Activated CD8-positive, alpha-beta memory T cell treated with anti-CD3 and anti-CD28 coated beads, Interleukin-2, amount 10 ng/mL, durations not matched to agents 7 days and 5 days (primary cell): ENCODE results near the gene DDR2. TPM values are rescaled to one million over a fixed set of nuclear protein-coding genes. Genes with fewer than 3 reads are reported as not detected.
"Not testable (repeated sequence)": the region's sequence is repeated elsewhere in the genome, so short reads cannot be mapped to it uniquely, and the experiment has no call there.

Experiments
- ATAC-seq: fragments of 150-1000 bp; cut with Tn5 transposase; one replicate; pipeline ENCODE4 v1.10.0; 2021; ENCODE audit warnings: moderate library complexity
- CTCF ChIA-PET: fragments of 350-600 bp; sonication (Branson Sonifier 250); formaldehyde crosslinking; loops from one replicate; lab custom pipeline; 2021; ENCODE audit warnings: antibody characterized with exemption; lab: Charles Lee
- DNase-seq: peaks from one replicate; pipeline ENCODE4 v3.0.0-alpha.2; 2020
- H3K27ac Mint-ChIP-seq: one replicate; pipeline ENCODE4 v1.8.0; 2021; ENCODE audit warnings: mild to moderate bottlenecking, mixed read lengths
- H3K27me3 Mint-ChIP-seq: one replicate; pipeline ENCODE4 v1.8.0; 2021; ENCODE audit warnings: mixed read lengths
- H3K36me3 Mint-ChIP-seq: one replicate; pipeline ENCODE4 v1.8.0; 2021; ENCODE audit warnings: mild to moderate bottlenecking, mixed read lengths
- H3K4me1 Mint-ChIP-seq: one replicate; pipeline ENCODE4 v1.8.0; 2021; ENCODE audit warnings: mixed read lengths
- H3K4me3 Mint-ChIP-seq: one replicate; pipeline ENCODE4 v1.8.0; 2021; ENCODE audit warnings: mild to moderate bottlenecking, moderate library complexity, mixed read lengths
- H3K9me3 Mint-ChIP-seq: one replicate; pipeline ENCODE4 v1.8.0; 2022; ENCODE audit warnings: low read depth, mixed read lengths
- total RNA-seq, 2 experiments: library from RNA; stranded (reverse); gene quantifications; one replicate each; pipeline ENCODE4 v1.2.3, GENCODE V29; 2021

DDR2 gene
- total RNA-seq, 2 experiments from 2014 or later, result 0.16 to 0.18 TPM

DNA sequence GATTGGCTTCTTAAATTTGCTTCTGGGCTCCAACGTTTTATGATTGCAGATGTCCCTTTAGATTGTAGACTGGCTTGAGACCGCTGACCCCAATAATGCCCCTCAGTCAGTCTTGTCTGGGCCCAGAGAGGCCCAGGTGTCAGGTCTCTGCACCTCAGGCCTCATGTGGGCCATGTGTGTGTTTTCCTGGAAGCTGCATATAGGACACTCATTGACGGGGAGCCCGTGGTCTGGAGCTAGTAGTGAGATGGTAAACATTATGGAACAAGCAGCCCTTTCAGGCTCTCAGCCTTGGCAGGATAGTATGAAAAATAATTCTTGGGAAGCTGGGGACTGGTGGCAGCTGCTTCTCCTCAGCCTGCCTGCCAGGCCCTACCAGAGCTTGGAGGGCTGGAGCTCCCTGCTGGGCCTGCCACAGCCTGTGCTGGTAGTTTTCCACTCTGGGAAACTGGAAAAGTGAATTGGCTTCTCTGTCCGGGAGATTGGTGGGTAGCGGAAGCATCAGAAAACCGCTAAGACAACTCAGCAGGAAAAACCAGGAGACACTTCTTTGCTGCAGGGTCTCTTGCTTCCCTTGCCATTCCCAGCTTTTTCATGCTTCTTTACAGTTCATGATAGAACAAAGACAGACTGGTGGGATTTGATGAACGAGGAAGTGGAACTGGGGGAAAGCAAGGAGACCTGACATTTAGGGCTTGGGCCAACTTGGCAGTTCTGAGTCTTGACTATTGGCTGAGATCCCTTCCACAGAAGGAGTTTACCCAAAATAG lies 100.5 kb downstream of the DDR2 start:
- H3K4me3 Mint-ChIP-seq, result no peak overlapping the region

DNA sequence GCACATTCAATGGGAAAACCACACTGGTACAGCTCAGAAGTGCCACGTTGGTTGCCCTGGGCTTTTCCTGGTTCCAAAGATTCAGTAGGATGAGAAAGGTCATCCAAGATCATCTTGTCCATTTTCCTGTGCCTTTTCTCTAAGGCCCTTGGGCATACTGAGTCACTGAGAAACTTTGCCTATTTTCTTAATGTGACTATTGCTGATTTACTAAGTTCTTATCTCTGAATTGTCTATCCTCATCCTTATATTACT lies 101.0 kb downstream of the DDR2 start:
- Mint-ChIP-seq H3K9me3 (no peaks in the 10 kb centered on the region), H3K27ac (no peak overlapping the region), H3K36me3 (no peaks in the 10 kb centered on the region), H3K27me3 (no peaks in the 10 kb centered on the region), H3K4me1 (no peaks in the 10 kb centered on the region), H3K4me3 (no peak overlapping the region)
- no peak for DNase-seq
- ATAC-seq, result no peak
- CTCF ChIA-PET, result interaction anchor here (0.6 kb wide), 1 partner anchor 52 kb away, joined by 3 read pairs; no protein-coding TSS in a partner anchor

More for the DNA sequence above, 100.5 kb downstream of the DDR2 start:
- H3K27ac Mint-ChIP-seq, result no peak overlapping the region
- CTCF ChIA-PET, result interaction anchor here (0.6 kb wide), 1 partner anchor 52 kb away, joined by 3 read pairs; no protein-coding TSS in a partner anchor
- H3K4me1 Mint-ChIP-seq, result no peaks in the 10 kb centered on the region
- H3K9me3 Mint-ChIP-seq, result no peaks in the 10 kb centered on the region
- no peaks in the 10 kb centered on the region for H3K36me3 Mint-ChIP-seq
- no peaks in the 10 kb centered on the region for H3K27me3 Mint-ChIP-seq
- DNase-seq (no peak), ATAC-seq (no peak)

DNA sequence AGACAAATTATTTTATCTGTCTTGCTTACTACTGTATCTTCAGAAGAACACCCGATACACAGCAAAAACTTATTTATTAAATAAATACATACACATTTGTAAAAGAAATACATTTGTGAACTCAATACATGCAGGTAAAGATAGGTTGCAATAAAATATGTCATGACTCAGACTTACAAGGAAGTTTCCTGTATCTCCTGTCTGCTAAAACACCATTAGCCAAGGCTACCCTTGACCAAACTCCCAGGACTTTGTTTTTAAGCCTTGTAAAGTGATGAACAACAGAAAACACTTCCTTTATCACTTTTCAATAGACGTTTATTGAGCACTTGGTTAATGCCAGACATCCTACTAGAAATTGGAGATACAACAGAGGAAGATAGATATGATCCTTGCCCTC lies 101.8 kb downstream of the DDR2 start:
- ATAC-seq, result no peak
- Mint-ChIP-seq H3K4me1 (no peaks in the 10 kb centered on the region), H3K27ac (no peak overlapping the region), H3K9me3 (no peaks in the 10 kb centered on the region), H3K4me3 (no peak overlapping the region), H3K36me3 (no peaks in the 10 kb centered on the region), H3K27me3 (no peaks in the 10 kb centered on the region)
- no peak for DNase-seq
- CTCF ChIA-PET, result no interaction called here

DNA sequence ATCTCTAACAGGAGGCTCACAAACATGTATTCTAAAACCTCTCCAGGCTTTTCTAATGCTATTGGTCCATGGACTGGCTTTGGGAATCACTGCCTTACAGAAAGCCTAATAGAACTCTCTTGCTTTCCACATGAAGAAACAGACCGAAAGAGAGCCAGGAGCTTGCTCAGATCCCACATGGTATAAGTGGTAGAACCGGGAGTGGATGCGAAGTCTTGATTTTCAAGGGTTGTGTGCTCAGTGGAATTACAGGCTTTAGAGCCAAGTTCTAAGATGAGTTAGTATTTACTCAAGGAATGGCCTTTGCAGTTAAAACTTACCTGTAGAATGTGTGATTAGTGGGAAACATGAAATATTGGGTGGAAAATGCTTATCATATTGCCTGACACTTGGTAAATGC lies 103.9 kb downstream of the DDR2 start:
- no peaks in the 10 kb centered on the region for H3K36me3 Mint-ChIP-seq
- no peaks in the 10 kb centered on the region for H3K9me3 Mint-ChIP-seq
- ATAC-seq (no peak), DNase-seq (no peak)
- no peak overlapping the region for H3K27ac Mint-ChIP-seq
- CTCF ChIA-PET, result no interaction called here
- H3K4me1 Mint-ChIP-seq, result no peaks in the 10 kb centered on the region
- no peaks in the 10 kb centered on the region for H3K27me3 Mint-ChIP-seq
- no peak overlapping the region for H3K4me3 Mint-ChIP-seq

DNA sequence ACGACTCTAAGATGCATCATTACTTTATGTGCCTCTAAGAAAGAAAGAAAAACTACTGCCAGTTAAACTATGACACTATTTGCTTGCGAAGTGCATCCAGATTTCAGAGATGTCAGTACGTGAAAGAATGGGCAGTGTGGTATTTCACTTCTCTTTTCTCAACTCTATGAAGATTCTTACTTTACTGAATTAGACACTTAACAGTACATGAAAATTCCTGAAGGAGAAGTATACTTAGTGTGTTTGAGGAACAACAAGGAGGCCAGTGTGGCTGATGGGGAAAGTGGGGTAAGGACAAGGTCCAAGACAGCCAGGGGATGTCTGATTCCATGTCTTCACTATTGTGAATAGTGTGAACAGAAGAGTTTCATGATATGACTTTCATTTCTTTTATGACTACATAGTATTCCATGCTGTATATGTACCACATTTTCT lies 104.4 kb downstream of the DDR2 start:
- H3K27ac Mint-ChIP-seq, result no peak overlapping the region
- DNase-seq (no peak), ATAC-seq (no peak)
- H3K9me3 Mint-ChIP-seq, result no peaks in the 10 kb centered on the region
- H3K36me3 Mint-ChIP-seq, result no peaks in the 10 kb centered on the region
- no peaks in the 10 kb centered on the region for H3K4me1 Mint-ChIP-seq
- no peaks in the 10 kb centered on the region for H3K27me3 Mint-ChIP-seq
- CTCF ChIA-PET, result no interaction called here
- no peak overlapping the region for H3K4me3 Mint-ChIP-seq

DNA sequence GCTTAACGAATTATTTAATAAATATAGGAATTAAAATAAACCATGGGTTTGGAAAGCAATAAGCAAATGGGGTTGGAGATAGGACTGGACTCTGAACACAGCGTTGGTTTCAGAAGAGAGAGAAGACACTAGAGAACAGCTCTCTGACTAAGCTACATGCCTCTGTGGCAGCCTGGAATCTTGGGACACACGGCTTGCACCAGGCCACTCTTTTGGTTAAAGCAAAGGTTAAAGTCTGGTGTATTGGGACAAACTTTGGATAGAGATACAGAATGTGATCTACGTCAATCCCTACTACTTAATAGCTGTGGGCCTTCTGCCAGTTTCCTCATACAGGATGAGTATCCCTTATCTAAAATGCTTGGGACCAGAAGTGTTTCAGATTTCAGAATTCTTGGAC lies 108.5 kb downstream of the DDR2 start:
- Mint-ChIP-seq H3K27me3 (no peaks in the 10 kb centered on the region), H3K4me3 (no peak overlapping the region), H3K27ac (no peak overlapping the region), H3K4me1 (no peaks in the 10 kb centered on the region), H3K9me3 (no peaks in the 10 kb centered on the region), H3K36me3 (no peaks in the 10 kb centered on the region)
- no peak for DNase-seq
- CTCF ChIA-PET, result no interaction called here
- no peak for ATAC-seq

DNA sequence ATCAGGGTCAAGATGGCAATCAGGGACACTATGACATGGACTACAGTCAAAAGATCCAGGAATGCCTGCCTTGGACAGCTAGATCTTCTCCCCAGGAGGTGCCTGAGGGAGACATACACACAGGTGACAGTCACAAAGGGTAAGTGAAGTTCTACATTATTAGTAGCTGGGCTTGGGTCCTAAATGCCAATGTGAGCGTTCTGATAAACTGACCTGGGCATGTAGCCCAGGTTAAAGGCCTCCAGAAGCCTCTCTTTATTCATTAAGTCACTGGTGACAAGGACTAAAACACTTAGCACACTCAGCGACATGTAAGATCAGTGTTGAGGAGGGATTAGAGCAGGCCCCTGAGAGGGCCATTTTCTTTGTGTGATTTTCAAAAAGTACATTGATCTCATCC lies 109.3 kb downstream of the DDR2 start:
- Mint-ChIP-seq H3K4me1 (no peaks in the 10 kb centered on the region), H3K36me3 (no peaks in the 10 kb centered on the region), H3K27me3 (no peaks in the 10 kb centered on the region), H3K9me3 (no peaks in the 10 kb centered on the region), H3K27ac (no peak overlapping the region), H3K4me3 (no peak overlapping the region)
- ATAC-seq (no peak), DNase-seq (no peak)
- CTCF ChIA-PET, result no interaction called here

DNA sequence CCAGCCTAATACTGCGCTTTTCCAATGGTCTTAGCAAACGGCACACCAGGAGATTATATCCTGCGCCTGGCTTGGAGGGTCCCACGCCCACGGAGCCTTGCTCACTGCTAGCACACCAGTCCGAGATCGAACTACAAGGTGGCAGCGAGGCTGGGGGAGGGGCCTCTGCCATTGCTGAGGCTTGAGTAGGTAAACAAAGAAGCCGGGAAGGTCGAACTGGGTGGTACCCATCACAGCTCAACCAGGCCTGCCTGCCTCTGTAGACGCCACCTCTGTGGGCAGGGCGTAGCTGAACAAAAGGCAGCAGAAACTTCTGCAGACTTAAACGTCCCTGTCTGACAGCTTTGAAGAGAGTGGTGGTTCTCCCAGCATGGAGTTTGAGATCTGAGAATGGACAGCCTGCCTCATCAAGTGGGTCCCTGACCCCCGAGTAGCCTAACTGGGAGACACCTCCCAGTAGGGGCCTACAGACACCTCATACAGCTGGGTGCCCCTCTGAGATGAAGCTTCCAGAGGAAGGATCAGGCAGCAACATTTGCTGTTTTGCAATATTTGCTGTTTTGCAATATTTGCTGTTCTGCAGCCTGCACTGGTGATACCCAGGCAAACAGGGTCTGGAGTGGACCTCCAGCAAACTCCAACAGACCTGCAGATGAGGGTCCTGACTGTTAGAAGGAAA lies 114.1 kb downstream of the DDR2 start:
- CTCF ChIA-PET, H3K27me3 Mint-ChIP-seq, DNase-seq, H3K36me3 Mint-ChIP-seq, H3K4me3 Mint-ChIP-seq, H3K27ac Mint-ChIP-seq, H3K9me3 Mint-ChIP-seq, ATAC-seq, H3K4me1 Mint-ChIP-seq: not testable (repeated sequence)

DNA sequence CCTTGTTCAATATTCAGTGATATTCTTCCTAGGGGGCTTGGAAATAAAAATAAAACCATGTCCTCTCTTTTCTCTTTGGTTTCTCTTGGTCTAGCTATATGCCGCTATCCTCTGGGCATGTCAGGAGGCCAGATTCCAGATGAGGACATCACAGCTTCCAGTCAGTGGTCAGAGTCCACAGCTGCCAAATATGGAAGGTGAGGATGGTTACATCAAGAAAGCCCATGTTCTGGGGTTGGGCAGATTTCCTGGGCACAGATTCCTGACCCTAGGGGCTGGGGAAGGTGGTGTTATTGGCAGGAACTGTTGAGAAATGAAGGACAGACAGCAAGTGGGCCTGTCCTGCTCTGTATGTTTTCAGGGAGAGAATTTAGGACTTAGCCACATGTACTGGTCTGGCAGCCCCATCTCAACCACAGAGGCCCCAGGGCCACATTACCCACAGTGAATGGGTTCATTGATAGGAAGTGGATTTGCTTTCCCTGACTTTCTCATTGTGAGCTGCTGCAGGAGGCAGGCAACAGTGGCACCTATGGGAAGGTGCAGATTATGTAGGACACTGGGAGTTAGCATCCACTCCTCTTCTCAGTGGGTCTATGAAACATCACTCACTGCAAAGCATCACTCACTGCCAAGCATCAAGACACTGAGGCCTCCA lies 120.9 kb downstream of the DDR2 start:
- Mint-ChIP-seq H3K27me3 (peaks cover 6% of the 10 kb centered on the region), H3K36me3 (no peaks in the 10 kb centered on the region), H3K4me1 (no peaks in the 10 kb centered on the region), H3K4me3 (no peak overlapping the region), H3K9me3 (no peaks in the 10 kb centered on the region), H3K27ac (no peak overlapping the region)
- DNase-seq, result no peak
- ATAC-seq, result no peak
- CTCF ChIA-PET, result no interaction called here

DNA sequence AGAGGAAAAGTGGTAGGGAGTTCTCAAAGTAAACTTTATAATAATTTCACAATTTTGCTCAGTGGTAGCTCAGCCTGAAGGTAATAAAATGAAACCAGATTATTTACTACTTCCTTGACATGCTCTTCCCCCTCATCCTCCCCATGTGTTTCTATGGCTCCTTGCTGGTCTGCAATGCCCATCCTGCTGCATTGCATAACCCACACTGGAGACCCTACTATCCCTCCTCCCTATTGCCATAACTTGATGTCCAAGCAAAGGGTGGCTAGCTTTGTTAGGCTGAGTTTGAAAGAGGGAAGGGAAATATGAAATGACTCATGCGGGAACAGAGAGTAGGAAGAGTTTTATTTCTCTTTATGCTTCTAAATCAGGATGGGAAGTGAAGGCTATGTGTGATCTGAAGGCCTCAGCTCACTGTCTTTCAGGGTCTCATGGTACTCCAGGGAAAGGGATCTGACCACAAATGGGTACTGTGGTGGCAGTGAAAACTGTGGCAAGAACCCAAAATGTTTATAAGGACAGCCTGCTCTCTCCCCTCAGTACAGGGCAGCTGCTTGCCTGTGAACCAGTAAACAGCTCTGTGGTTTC lies 121.8 kb downstream of the DDR2 start:
- Mint-ChIP-seq H3K9me3 (no peaks in the 10 kb centered on the region), H3K4me1 (no peaks in the 10 kb centered on the region), H3K27me3 (peaks cover 6% of the 10 kb centered on the region), H3K36me3 (no peaks in the 10 kb centered on the region), H3K4me3 (no peak overlapping the region), H3K27ac (no peak overlapping the region)
- ATAC-seq, result no peak
- DNase-seq, result no peak
- CTCF ChIA-PET, result no interaction called here

DNA sequence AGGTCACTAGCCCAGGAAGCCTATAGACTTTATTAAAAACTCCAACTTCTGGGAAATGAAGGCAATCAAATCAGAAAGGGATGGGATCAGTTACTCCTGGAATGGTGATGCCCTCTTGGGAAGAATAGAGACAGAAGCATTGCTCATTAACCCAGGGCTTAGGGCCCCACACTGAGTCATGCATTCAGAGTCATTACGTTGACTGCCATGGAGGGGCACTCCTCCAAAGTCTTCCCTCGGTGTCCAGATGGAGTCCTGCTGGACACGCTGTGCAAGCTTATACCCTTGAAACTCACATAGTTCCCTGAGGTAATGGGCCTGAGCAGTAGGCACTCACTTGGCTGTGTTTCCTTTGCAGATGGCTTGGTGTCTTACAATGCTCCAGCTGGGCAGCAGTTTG lies 123.0 kb downstream of the DDR2 start:
- H3K4me3 Mint-ChIP-seq, result no peak overlapping the region
- no peaks in the 10 kb centered on the region for H3K9me3 Mint-ChIP-seq
- H3K27me3 Mint-ChIP-seq, result no peaks in the 10 kb centered on the region
- H3K27ac Mint-ChIP-seq, result no peak overlapping the region
- DNase-seq, result no peak
- H3K4me1 Mint-ChIP-seq, result no peaks in the 10 kb centered on the region
- ATAC-seq, result no peak
- CTCF ChIA-PET, result no interaction called here
- no peaks in the 10 kb centered on the region for H3K36me3 Mint-ChIP-seq

DNA sequence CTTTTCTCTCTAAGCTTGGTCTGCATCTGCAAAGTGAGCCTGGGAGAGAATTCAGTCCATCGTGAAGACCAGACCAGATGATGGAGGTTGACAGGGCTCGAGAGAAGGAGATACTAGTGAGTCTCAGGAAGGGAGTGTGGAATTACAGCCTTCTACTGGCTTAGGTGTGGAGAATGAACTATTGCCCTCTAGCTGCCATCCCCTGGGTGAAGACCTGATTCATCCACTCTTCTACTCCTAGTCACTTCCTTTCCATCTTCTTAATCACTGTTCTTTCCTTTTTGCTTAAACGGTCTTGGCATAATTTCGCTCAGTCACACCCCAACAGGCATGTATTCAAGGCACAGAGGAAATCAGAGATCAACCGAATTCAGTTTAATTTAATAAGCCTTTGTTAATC lies 124.3 kb downstream of the DDR2 start:
- Mint-ChIP-seq H3K36me3 (no peaks in the 10 kb centered on the region), H3K4me3 (no peak overlapping the region), H3K4me1 (no peaks in the 10 kb centered on the region), H3K9me3 (no peaks in the 10 kb centered on the region), H3K27ac (no peak overlapping the region), H3K27me3 (no peaks in the 10 kb centered on the region)
- CTCF ChIA-PET, result no interaction called here
- ATAC-seq (no peak), DNase-seq (no peak)

DNA sequence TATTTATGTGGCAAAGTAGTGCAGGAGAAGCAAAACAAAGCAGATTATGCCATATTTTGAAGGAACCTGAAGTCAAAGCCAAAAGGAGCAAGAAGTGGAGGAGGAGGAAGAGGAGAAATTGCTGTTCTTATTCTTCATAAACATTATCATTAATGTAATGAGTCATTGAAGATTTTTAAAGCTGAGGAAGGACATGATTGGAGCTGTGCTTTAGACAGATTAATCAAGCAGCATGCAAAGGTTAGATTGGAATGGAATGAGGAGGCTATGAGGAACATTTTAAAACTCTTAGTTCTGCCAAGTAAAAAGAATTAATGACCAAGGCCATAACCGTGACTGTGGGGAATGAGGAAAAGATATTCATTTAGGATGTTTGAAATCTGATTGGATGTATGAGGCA lies 125.2 kb downstream of the DDR2 start:
- H3K27ac Mint-ChIP-seq, result no peak overlapping the region
- ATAC-seq (no peak), DNase-seq (no peak)
- H3K36me3 Mint-ChIP-seq, result no peaks in the 10 kb centered on the region
- no peaks in the 10 kb centered on the region for H3K27me3 Mint-ChIP-seq
- H3K4me3 Mint-ChIP-seq, result no peak overlapping the region
- H3K4me1 Mint-ChIP-seq, result no peaks in the 10 kb centered on the region
- CTCF ChIA-PET, result no interaction called here
- no peaks in the 10 kb centered on the region for H3K9me3 Mint-ChIP-seq

DNA sequence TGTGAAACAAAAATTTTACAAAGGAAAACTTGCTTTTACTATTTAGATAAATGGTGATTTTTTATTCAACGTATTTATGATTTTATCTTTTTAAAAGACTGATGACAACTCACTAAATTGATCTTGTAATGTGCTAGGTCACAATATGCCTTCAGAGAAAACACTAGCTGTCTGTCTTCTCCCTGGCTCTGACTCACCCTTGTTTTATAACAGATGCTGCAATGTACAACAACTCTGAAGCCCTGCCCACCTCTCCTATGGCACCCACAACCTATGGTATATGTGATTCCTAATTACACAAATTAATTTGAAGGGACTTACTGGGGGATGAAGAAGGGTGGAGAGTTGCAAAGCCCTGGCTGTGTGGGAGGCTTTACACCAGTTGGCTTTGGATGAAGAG lies 133.5 kb downstream of the DDR2 start:
- Mint-ChIP-seq H3K4me3 (no peak overlapping the region), H3K27ac (no peak overlapping the region), H3K27me3 (peaks cover 6% of the 10 kb centered on the region), H3K9me3 (no peaks in the 10 kb centered on the region), H3K36me3 (no peaks in the 10 kb centered on the region), H3K4me1 (no peaks in the 10 kb centered on the region)
- DNase-seq (no peak), ATAC-seq (no peak)
- CTCF ChIA-PET, result no interaction called here
